BE2C (cell line): ENCODE measurements around the gene HLCS.

Experiments used
- DNase-seq: peaks from one replicate; pipeline ENCODE4 v3.0.0-alpha.2; 2020
- H3K27me3 ChIP-seq: fragments of 250-450 bp; sonication (Bioruptor Pico); 2 replicates; pipeline ENCODE4 v1.5.1; 2020; ENCODE audit warnings: mild to moderate bottlenecking
- H3K36me3 ChIP-seq: fragments of 250-450 bp; sonication (Bioruptor Pico); 2 replicates; pipeline ENCODE4 v1.5.1; 2020; ENCODE audit warnings: mild to moderate bottlenecking
- H3K4me1 ChIP-seq: fragments of 250-450 bp; sonication (Bioruptor Pico); 2 replicates; pipeline ENCODE4 v1.5.1; 2020
- H3K4me3 ChIP-seq: 2 replicates; pipeline ENCODE4 v1.5.1; 2011; ENCODE audit warnings: low read depth, low read length
- H3K9me3 ChIP-seq: fragments of 250-450 bp; sonication (Bioruptor Pico); 2 replicates; pipeline ENCODE4 v1.5.1; 2020
- TF ChIP-seq, protein P1 (sequence below): IDR thresholded peaks from 2 replicates; pipeline ENCODE4 v1.5.1; 2012; ENCODE audit warnings: mild to moderate bottlenecking, low read depth, low read length

HLCS gene

DNA sequence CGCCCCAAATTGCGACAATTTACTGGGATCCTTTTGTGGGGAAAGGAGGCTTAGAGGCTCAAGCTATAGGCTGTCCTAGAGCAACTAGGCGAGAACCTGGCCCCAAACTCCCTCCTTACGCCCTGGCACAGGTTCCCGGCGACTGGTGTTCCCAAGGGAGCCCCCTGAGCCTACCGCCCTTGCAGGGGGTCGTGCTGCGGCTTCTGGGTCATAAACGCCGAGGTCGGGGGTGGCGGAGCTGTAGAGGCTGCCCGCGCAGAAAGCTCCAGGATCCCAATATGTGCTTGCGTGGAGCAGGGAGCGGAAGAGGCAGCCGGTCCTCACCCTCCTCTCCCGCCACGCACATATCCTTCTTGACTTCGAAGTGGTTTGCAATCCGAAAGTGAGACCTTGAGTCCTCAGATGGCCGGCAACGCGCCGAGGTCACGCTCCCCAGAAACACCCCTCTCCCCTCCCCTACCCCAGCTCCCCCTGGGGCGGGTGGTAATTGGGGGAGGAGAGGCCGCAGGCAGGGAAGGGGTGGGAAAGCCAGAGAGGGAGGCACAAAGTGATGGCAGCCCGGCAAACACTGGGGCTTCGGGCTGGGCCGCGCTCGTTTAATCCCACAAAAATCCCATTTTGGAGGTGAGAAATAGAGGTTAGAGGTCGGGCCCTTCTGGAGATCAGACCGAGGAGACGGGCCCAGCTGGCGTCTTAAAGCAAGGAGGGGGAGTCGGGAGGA is 261.4 kb downstream of the HLCS start:
- Histone ChIP-seq H3K27me3 (peaks cover 100% of the 10 kb centered on the region), H3K4me1 (no peaks in the 10 kb centered on the region), H3K36me3 (no peaks in the 10 kb centered on the region), H3K9me3 (no peaks in the 10 kb centered on the region), H3K4me3 (no peak overlapping the region)
- DNase-seq = no peak
- TF ChIP-seq, protein P1, sequence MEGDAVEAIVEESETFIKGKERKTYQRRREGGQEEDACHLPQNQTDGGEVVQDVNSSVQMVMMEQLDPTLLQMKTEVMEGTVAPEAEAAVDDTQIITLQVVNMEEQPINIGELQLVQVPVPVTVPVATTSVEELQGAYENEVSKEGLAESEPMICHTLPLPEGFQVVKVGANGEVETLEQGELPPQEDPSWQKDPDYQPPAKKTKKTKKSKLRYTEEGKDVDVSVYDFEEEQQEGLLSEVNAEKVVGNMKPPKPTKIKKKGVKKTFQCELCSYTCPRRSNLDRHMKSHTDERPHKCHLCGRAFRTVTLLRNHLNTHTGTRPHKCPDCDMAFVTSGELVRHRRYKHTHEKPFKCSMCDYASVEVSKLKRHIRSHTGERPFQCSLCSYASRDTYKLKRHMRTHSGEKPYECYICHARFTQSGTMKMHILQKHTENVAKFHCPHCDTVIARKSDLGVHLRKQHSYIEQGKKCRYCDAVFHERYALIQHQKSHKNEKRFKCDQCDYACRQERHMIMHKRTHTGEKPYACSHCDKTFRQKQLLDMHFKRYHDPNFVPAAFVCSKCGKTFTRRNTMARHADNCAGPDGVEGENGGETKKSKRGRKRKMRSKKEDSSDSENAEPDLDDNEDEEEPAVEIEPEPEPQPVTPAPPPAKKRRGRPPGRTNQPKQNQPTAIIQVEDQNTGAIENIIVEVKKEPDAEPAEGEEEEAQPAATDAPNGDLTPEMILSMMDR = no peak

DNA sequence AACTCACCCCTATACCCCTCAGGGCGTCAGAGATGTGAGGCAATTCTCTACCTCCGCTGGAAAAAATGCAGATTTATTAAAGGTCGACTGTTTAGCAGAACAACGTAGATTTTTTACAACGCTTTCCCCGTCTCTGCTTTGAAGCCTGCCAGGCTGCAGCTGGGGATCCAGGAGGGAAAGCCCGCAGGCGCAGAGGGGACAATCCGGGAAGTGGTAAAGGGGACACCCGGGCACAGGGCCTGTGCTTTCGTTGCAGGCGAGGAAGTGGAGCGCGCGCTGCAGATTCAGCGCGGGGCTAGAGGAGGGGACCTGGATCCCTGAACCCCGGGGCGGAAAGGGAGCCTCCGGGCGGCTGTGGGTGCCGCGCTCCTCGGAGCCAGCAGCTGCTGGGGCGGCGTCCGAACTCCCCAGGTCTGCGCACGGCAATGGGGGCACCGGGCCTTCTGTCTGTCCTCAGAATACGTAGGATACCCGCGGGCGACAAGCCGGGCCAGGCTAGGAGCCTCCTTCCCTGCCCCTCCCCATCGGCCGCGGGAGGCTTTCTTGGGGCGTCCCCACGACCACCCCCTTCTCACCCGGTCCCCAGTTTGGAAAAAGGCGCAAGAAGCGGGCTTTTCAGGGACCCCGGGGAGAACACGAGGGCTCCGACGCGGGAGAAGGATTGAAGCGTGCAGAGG is 262.1 kb downstream of the HLCS start:
- Histone ChIP-seq H3K27me3 (peaks cover 100% of the 10 kb centered on the region), H3K4me3 (no peak overlapping the region), H3K36me3 (no peaks in the 10 kb centered on the region), H3K4me1 (no peaks in the 10 kb centered on the region), H3K9me3 (no peaks in the 10 kb centered on the region)
- no peak for DNase-seq
- TF ChIP-seq, protein P1 = no peak

DNA sequence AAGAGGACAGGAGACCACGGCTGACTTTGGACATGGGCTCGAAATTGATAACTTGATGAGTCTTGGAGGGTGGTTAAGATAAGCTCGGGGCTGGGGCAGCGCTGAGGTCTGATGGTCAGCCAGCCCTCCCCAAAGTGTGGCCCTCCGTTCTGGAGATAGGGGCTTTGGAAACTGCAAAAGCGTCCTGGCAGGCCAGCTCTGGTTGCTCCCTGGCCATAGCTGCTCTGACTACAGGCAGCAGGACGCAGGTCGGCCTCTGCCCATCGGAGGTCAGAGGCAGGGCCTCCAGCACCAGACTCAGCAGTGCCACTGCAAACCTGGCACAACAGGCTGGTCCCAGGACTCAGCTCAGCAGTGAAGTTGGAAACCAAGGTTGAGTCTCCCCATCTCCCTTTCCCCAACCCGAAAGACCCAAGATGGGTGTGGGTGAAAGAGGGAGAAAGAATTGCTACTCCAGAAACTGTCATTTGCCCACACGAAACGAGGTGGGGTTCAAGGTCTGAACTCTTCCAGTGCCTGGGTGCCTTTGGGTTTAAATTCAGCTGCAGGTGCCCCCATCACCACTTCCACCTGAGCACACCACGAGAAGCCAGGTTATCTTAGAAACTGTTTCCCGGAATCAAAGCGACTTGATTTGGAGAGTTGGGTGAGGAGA is 262.7 kb downstream of the HLCS start:
- Histone ChIP-seq H3K4me1 (no peaks in the 10 kb centered on the region), H3K4me3 (no peak overlapping the region), H3K27me3 (peaks cover 99% of the 10 kb centered on the region), H3K9me3 (no peaks in the 10 kb centered on the region), H3K36me3 (no peaks in the 10 kb centered on the region)
- TF ChIP-seq, protein P1 = no peak
- no peak for DNase-seq

DNA sequence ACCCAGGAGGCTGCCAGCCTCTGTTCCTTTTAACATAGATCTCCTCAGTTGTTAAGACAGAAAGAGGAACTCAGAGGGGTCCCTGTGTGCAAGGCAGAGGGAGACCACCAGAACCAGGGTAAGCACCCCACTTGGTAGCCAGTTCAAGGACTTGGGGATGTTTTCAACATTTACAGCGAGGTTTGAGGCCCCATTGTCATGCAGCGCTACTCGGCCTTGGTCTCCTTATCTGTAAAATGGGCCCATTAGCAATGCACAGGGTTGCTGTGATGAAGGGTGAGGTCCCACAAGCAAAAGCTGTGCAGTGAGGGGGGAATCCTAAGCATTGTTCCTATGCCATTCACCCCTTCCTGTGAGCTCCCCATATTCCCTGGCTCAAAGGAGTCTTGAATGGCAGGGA is 263.3 kb downstream of the HLCS start:
- H3K36me3 ChIP-seq = no peaks in the 10 kb centered on the region
- H3K9me3 ChIP-seq = no peaks in the 10 kb centered on the region
- TF ChIP-seq, protein P1 = no peak
- peaks cover 99% of the 10 kb centered on the region for H3K27me3 ChIP-seq
- no peak overlapping the region for H3K4me3 ChIP-seq
- no peaks in the 10 kb centered on the region for H3K4me1 ChIP-seq
- no peak for DNase-seq

DNA sequence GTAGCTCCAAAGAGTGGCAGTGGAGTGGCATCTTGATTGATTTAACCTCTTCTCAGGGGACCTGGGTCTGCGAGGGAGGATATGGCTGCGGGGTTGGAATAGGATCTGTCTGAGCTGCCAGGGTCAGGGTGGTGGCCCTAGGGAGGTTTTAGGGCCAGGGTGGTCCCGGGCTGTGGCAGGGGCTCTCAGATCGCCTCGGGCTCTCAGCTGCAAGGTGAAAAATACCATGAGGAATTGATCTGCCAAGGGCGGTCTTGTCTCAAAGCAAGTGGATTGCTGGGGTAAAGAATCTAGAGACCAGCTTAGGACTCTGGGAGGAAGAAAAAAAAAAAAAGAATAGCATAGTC is 263.9 kb downstream of the HLCS start:
- peaks cover 99% of the 10 kb centered on the region for H3K27me3 ChIP-seq
- TF ChIP-seq, protein P1 = no peak
- no peaks in the 10 kb centered on the region for H3K9me3 ChIP-seq
- DNase-seq = no peak
- H3K4me3 ChIP-seq = no peak overlapping the region
- H3K36me3 ChIP-seq = no peaks in the 10 kb centered on the region
- H3K4me1 ChIP-seq = no peaks in the 10 kb centered on the region
